ENCODE data around the gene TMEM179.

The TMEM179 gene

DNA sequence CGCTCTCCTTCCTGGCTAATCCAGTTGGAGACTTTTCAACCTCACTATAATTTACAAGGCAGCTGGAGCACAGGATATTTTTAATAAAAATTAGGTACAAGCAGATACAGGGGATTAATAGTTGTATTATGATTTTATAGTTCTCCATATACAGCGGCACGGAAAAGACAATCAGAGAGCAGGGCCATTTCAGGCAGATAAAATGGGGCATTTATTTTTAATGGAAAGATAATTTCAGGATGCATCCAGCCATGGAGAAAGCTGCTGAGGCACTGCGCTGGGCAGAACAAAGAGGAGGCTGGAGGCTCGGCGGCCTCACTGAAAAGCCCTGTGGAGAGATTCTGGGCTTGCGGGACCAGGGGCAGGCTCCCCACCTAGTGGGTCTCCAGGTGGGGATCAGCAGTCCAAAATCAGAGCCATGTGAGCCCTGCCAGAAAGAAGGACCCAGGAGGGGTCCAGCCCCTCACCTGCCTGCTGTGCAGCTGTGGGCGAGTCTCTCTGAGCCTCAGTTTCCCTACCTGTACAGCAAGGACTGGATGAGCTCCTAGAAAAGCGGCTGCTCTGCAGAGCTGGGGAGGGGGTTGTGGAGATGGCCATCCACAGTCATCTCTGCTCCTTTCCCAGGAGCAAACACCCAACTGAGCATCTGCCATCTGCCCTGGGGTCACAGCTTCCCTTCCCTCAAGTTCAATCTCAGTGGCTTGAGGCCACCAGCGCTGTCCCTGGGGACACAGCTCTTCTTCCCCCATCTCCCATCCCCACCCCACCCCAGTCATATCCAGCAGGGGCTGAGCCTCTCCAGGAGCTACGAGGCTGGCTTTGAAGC is 48.9 kb downstream of the TMEM179 start:
- DNase-seq (ENCODE audit: low read depth): no peak

- no peak for DNase-seq (ENCODE audit: low read depth)
These were observed 49.8 kb downstream of the TMEM179 start for GRCh38 chr14:104554608-104555429.

GRCh38 chr14:104554088-104554607 is 50.4 kb downstream of the TMEM179 start:
- DNase-seq (ENCODE audit: low read depth): no peak

DNA sequence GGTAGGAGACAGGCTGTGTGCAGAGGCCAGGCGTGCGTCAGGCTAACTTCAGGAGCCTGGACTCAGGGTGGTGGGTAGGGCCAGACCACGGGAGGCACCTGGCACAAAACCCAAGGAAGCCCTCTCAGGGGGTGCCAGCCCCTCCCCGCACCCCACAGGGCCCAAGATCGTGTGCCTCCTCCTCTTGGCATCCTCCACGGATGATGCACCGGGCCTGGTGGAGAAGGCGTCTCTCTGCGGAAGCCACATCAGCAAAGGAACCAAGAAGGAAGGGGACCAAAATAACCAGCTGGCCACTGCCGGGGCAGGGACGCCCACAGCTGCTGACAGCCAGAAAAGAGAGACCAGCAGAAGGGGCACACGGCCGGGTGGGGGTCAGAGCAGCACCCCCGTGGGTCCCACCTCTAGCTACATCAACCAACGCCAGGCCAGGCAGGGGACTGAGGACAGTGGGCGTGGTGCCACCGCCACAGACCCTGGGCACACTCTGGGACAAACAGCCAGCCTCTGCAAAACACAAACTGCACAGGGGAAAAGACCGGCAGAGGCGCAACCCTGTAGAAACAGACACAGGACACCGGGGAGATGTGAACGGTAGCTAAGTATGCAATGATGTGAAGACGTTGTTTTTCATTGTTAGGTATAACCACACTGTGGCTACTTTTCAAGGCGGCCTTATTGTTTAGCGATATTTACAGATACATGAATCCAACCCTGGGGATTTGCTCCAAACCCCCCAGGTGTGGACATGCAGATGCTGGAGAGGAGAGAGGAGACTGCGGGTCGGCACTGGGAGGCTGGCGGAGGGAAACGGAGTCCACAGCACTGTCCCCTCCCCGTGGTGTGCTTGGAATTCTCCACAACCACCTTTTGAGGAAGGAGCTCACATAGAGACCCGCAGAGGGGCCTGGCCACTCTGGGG is 51.1 kb downstream of the TMEM179 start:
- no peak for DNase-seq (ENCODE audit: low read depth)

DNA sequence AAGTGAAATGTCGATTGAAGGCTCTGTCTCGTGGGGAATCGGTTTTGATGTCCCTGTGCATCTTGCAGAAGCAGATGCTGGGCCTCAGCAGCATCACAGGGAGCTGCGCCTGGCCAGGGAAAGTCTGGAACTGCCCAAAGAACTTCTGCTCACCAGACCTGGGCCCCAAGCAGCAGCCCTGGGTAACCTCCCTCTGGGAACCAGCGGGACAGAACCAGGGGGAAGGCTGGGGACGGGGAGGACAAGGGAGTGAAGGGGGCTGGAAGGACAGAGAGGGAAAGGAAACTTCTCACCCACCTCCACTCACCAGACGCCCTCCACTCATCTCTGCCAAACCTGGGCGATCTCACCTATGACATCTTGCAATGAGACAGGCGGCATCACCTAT is 51.8 kb downstream of the TMEM179 start:
- DNase-seq (ENCODE audit: low read depth): no peak

DNA sequence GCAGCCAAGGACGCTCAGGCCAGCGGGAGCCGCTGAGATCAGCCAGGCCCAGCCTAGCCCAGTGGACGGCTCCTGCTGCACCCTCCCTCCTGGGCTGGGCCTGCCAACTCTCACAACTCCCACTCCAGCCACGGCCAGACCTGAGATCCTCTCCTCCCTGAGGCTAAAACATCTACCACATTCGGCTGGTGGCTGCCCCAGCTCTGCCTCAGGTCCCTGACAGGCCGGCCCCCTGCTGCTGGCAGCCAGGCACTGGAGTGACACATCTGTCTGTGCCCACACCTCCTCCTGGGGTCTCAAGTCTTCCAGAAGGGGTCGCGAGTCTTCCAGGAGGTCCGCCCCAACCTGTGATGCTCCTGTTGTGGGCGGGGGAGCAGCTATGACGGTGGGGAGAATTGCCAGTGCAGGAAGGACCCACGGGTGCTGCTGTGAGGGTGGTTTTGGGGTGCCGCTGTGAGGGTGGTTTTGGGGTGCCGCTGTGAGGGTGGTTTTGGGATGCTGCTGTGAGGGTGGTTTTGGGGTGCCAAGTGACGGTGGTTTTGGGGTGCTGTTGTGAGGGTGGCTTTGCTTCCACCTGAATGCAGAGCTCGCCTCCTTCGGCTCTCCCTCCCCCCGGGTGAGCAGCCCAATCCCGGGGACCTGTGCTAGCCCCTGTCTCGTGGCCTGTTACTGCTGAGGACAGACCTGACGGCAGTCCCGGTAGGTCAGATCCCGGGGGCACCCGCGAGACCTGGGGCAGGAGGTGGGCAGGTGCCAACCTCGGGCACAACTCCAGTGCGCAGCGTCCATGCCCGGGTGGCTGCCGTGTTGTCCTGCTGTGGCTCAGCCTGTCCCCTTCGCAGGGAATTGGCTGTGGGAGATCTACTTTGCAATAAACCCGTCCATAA is 52.5 kb downstream of the TMEM179 start:
- no peak for DNase-seq (ENCODE audit: low read depth)

DNA sequence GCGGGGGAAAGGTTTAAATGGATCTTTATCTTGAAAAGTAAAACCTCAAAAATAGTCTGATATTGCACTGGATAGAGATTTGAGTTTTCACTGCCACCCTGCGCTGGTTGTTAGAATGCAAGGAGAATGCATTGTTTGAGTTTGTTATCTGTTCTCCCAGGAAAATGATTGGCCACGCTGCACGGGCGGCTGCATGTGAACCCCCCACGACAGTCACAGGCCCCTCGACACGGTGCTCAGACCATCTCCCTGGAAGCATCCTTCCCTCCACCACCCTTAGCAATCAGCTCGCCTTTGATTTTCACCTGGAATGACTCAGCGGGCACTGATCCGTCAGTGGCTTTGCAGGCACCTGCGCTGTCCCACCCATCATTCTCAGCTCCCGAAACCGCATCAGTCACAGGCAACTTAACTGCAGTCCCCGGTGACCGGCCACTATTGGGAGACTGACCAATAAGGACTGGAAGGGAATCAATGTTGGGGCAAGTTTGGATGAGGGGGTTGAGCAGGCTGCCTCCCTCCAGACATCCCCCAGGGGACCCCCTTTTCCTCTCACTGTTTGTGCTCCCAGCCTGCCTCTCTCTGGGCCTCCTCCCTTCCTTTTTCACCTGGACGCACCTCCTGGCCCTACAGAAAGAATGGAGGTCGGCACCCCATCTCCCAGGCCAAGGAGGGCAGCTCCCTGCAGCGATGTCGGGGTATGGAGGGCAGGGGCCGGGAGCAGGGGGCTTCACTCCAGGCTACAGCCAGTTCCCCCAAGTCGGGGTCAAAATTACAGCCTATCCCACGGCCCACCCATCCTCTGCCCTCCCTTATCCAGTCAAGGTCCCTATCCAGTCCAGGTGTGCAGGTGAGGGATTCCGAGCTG is 53.5 kb downstream of the TMEM179 start:
- DNase-seq (ENCODE audit: low read depth): no peak

- no peak for DNase-seq (ENCODE audit: low read depth)
These were observed 54.2 kb downstream of the TMEM179 start for GRCh38 chr14:104550340-104550860.

DNA sequence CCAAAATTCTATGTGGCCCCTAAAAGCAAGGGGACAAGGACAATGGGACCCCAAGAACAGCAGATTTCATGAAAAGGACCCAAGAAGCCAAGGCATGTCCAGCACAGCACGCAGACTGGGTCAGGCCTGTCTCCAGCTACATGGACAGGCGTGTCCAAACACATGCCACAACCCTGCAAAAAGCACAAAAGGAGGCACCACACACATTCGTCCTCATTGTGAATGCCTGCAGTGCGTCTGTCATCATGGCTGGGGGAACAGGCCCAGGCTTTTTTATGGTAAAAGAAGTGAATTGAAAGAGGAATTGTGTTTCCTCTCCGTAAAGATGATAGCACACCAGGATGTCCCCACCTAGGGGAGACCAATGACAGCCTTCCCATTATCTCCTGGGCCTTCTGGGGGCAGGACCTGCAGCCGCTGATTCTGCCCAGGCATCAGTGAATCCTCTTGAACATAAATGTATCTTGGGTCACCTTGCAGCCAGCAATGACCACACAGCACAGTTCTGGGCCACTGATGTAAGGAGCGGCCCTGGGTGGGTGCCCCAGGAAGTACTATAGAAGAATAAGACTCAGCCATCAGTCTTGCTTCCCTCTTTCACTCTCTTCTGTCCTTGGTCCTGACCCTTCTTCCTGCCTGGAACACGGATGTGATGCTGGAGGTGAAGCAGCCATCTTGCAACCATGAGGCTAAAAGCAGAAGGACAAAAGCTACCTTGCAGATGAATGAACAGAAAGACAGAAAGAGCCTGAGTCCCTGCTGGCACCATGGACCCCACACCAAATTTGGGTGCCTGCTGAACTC is 54.8 kb downstream of the TMEM179 start:
- DNase-seq (ENCODE audit: low read depth): no peak

- no peak for DNase-seq (ENCODE audit: low read depth)
These were observed 55.6 kb downstream of the TMEM179 start for GRCh38 chr14:104548802-104549535.

DNA sequence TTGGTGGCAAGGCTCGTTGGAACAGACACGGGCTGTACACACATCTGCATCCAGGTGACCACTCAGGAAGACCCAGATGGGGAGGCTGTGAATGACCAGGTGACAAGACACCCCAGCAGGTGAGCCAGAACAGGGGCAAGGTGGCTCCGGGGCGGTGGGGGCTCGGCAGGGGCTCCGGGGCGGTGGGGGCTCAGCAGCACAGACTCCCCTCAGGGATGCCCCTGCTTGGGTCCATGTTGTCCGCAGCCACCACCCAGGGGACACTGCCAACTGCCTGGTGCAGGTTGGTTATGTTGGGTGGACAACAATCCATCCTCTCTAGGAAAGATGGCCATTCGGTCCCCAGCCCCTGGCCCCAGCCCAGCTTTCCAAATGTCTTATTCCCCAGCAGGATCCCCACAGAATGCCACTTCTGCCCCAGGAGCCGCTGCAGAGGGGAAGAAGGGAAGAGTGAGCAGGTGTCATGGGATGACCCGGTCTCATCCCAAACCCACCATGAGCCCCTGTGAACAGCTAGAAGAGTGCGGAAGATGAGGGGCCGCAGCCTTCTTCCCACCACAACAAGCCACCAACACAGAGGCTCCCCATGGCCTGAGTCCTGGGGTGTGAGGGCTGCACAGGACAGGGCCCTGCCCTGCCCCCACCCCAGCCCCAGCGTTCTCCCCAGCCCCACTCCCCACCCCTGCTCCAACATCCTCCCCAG is 56.4 kb downstream of the TMEM179 start:
- DNase-seq (ENCODE audit: low read depth): no peak

DNA sequence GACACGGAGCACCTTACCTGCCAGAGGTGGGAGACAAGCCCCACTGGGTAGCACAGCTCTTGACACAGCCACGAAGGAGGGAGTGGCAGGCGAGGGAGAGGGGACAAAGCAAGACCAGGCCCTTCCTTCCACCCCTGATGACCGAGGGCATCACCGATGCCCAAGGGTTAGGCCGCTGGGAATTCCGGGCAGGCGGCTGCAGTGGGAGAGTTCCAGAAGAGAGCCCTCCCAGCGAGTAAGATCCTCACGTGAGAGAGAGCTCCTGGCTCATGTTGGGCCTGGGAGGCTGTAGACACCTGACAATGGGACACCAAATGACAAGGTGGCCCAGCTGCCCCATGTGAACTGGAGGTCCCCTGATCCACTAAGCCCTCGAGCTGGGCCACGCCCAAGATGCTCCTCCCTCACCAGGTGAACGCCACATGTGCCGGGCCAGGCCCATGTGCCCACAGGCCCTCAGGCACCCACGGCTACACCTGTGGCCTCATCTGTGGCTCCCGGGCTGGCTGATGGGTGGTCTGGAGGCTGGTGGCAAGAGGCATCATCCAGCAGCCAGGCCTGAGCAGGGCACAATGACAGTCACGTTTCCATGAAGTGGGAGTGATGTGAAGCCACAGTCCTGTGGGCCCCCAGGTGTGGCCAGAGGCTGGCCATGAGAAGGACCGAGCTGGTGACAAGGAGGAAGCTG is 57.1 kb downstream of the TMEM179 start:
- no peak for DNase-seq (ENCODE audit: low read depth)

GRCh38 chr14:104546591-104547309 is 57.8 kb downstream of the TMEM179 start:
- DNase-seq (ENCODE audit: low read depth): no peak

GRCh38 chr14:104545942-104546501 is 58.5 kb downstream of the TMEM179 start:
- DNase-seq (ENCODE audit: low read depth): no peak

- DNase-seq (ENCODE audit: low read depth): no peak
These were observed 59.2 kb downstream of the TMEM179 start for GRCh38 chr14:104545151-104545941.

All from fibroblast of the conjunctiva (primary cell).